BLaER1 (cell line): ENCODE data around the gene HJURP.
A peak's percentile ranks its signal among the peaks of the same experiment; 100 is the strongest.

Experiments used
- H3K27ac ChIP-seq: shearing (Covaris generic); formaldehyde crosslinking; 2 replicates; pipeline ENCODE4 v1.8.1; 2022
- H3K27me3 ChIP-seq: shearing (Covaris generic); formaldehyde crosslinking; 2 replicates; pipeline ENCODE4 v1.8.1; 2022
- H3K36me3 ChIP-seq: shearing (Covaris generic); formaldehyde crosslinking; 2 replicates; pipeline ENCODE4 v1.8.1; 2022
- H3K4me1 ChIP-seq: shearing (Covaris generic); formaldehyde crosslinking; 2 replicates; pipeline ENCODE4 v1.8.1; 2022
- H3K4me2 ChIP-seq: shearing (Covaris generic); formaldehyde crosslinking; 2 replicates; pipeline ENCODE4 v1.8.1; 2022
- H3K4me3 ChIP-seq: shearing (Covaris generic); formaldehyde crosslinking; 2 replicates; pipeline ENCODE4 v1.8.1; 2022
- H3K9ac ChIP-seq: shearing (Covaris generic); formaldehyde crosslinking; 2 replicates; pipeline ENCODE4 v1.8.1; 2022
- H3K9me3 ChIP-seq: shearing (Covaris generic); formaldehyde crosslinking; 2 replicates; pipeline ENCODE4 v1.8.1; 2022
- H4K20me1 ChIP-seq: shearing (Covaris generic); formaldehyde crosslinking; 2 replicates; pipeline ENCODE4 v1.8.1; 2022
- Cebpa-rat ChIP-seq: shearing (Covaris generic); IDR thresholded peaks from 2 replicates; pipeline ENCODE4 v1.8.1; 2022

Gene HJURP

DNA sequence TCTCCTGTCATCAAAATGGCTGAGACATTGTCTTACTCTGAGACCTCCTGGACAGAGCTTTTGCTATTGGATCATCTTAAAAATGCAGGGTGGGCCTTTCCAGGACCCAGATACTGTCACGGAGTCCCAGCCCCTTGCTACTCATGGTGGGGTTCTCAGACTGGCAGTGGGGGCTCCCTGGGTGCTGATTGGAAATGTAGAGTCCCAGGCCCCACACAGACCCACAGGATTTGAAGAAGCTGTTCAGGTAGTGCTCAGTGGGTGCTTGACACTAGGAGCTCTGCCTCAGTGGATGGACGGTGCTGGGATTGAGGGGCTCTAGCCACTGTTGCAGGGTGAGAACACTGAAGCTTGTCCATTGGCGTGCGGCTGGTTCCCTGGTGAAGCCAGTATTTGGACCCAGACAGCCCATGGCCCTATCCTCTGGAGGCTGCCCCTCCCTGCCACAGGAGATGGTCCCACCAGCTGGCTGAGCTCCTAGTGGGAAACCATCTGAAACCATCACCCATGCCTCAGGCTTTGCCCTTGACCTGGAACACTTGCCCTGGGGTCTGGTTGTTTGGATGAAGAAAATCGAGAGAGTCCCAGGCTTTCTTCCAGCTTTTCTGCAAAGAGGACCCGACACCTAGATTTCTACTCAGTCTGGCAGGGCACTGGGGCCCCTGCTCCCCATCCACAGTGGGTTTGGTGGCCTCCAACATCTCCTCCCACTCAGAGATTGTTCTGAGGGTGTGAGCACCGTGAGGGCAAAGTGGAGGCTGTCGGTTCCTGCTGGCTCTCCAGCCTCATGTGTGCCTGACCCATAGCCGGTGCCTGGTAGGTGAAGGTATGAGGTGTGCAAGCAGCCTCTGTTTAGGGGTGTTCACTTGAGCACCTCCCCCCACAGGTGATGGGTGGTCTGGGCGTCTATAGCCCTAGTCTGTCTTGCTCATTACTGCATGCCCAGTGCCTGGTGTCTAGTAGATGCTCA is 46.1 kb downstream of the HJURP start:
- H4K20me1 ChIP-seq = no peaks in the 10 kb centered on the region
- no peak overlapping the region for H3K4me2 ChIP-seq
- H3K4me3 ChIP-seq = no peak overlapping the region
- no peak overlapping the region for H3K27ac ChIP-seq
- H3K36me3 ChIP-seq = no peaks in the 10 kb centered on the region
- no peaks in the 10 kb centered on the region for H3K9me3 ChIP-seq
- H3K4me1 ChIP-seq = no peaks in the 10 kb centered on the region
- no peak for TF ChIP-seq Cebpa-rat
- H3K9ac ChIP-seq = no peak overlapping the region
- H3K27me3 ChIP-seq = no peaks in the 10 kb centered on the region

DNA sequence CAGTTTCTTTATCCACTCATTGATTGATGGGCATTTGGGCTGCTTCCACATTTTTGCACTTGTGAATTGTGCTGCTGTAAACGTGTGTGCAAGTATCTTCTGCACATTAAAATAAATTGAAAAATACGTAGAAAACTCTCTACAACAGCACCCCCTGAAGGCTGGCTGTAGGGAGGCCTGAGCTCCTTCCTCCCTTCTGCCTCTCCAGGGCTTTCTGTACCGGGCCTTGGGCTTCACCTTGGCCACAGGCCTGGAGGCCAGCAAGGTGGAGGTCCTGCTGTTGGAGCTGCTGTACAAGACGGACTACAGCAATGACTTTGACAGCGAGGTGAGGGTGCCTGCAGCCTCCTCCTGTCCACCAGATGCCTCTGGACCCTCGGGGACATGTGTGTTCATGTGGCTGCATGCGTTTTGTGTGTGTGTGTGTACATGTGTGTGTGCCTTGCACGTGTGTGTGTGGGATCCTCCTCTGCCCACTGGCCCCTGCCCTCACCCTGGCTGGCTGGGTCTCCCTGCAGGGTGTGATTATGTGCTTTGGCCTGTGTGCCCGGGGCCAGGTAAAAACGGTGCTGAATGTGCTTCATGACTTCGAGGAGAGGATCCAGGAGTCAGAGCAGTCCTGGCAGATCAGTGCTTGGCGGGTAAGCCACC is 47.0 kb downstream of the HJURP start:
- Histone ChIP-seq H3K27me3 (no peaks in the 10 kb centered on the region), H3K27ac (no peak overlapping the region), H3K4me1 (no peaks in the 10 kb centered on the region), H4K20me1 (no peaks in the 10 kb centered on the region), H3K4me3 (no peak overlapping the region), H3K36me3 (no peaks in the 10 kb centered on the region), H3K4me2 (no peak overlapping the region), H3K9me3 (no peaks in the 10 kb centered on the region), H3K9ac (no peak overlapping the region)
- no peak for TF ChIP-seq Cebpa-rat

DNA sequence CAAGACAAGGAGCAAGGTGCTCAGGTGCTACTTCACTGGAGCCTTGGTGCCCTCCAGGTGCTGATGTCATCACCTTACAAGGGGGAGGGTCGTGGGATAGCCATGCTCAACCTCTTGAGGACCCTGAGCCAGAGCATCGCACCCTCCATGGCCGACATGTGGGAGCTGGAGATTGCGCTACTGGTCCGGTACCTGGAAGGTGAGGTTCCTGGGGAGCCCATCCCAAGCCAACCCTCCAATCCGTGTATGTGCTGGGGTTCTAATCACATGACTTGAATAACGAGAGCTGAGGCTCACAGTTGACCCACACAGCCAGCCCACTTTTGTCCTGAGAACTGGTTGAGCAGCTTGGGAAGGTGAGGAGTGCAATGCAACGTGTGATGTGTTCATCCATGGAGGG is 50.3 kb downstream of the HJURP start:
- Histone ChIP-seq H3K36me3 (no peaks in the 10 kb centered on the region), H3K27ac (no peak overlapping the region), H3K9me3 (no peaks in the 10 kb centered on the region), H3K4me3 (no peak overlapping the region), H4K20me1 (no peaks in the 10 kb centered on the region), H3K4me1 (peaks cover 9% of the 10 kb centered on the region), H3K9ac (no peak overlapping the region), H3K4me2 (no peak overlapping the region), H3K27me3 (no peaks in the 10 kb centered on the region)
- TF ChIP-seq Cebpa-rat = no peak

DNA sequence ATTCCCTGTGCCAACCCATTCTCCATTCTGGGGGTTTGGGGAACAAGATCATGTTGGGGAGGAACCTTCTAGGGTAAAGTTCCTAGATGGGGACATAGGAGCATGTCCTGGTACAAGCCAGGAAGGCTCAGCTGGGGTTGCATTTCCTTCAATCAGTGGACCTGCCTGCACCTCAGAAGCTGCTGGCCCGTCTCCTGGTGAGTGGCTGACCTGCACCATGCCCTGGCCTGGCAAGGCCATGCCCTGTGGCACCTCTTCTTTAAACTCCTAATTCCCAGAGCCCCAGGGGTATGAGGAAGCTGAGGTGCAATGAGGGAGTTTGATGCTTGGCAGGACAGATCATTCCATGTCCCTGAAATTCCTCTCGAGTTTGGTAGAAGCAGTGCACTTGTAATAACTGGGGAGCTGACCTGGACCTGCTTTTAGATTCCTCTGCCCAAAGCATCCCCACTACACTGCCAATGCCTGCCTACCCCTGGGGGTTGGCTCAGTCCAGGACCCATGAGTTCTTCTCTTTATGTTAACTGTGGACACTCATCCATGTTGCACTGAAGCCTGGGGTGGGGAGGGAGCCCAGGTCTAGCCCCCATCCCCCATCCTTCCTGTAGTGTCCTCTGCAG is 50.9 kb downstream of the HJURP start:
- Histone ChIP-seq H3K9ac (no peak overlapping the region), H3K9me3 (no peaks in the 10 kb centered on the region), H3K36me3 (no peaks in the 10 kb centered on the region), H3K4me2 (no peak overlapping the region), H3K27me3 (no peaks in the 10 kb centered on the region), H3K27ac (no peak overlapping the region), H3K4me3 (no peak overlapping the region), H3K4me1 (peaks cover 9% of the 10 kb centered on the region), H4K20me1 (no peaks in the 10 kb centered on the region)
- no peak for TF ChIP-seq Cebpa-rat

DNA sequence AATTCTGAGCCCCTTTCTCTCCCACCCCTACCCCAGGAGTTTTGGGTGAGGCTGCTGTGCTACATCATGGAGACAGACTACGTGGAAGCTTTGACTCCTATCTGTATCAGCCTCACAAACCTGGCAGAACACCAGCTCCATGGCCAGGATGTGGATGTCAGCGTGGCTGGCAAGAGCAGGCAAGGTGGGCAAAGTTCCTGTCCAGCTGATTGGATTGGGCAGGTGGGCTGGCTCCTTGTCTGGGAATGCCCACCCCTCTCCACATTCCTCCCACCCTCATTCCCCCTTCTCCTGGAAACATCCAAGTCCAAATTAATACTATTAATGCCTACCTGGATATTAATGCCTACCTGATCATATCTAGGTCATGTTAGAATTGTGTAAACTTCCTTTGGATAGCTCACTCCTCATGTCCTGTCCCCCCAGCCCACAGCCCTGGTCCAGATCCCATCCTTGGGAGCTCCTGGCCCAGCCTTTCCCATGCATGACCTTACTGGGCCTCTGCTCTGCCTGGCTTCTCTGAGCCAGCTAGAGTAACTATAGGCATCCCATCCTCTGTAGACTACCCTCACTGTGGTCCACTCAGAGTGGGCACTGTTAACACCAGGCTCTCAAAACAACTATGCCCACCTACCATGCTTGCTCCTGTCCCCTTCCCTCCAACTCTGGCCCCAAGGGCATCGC is 52.1 kb downstream of the HJURP start:
- Histone ChIP-seq H3K27ac (no peak overlapping the region), H3K9ac (no peak overlapping the region), H4K20me1 (no peaks in the 10 kb centered on the region), H3K4me2 (no peak overlapping the region), H3K4me3 (no peak overlapping the region), H3K27me3 (no peaks in the 10 kb centered on the region), H3K4me1 (peaks cover 9% of the 10 kb centered on the region), H3K9me3 (no peaks in the 10 kb centered on the region), H3K36me3 (no peaks in the 10 kb centered on the region)
- TF ChIP-seq Cebpa-rat = no peak

DNA sequence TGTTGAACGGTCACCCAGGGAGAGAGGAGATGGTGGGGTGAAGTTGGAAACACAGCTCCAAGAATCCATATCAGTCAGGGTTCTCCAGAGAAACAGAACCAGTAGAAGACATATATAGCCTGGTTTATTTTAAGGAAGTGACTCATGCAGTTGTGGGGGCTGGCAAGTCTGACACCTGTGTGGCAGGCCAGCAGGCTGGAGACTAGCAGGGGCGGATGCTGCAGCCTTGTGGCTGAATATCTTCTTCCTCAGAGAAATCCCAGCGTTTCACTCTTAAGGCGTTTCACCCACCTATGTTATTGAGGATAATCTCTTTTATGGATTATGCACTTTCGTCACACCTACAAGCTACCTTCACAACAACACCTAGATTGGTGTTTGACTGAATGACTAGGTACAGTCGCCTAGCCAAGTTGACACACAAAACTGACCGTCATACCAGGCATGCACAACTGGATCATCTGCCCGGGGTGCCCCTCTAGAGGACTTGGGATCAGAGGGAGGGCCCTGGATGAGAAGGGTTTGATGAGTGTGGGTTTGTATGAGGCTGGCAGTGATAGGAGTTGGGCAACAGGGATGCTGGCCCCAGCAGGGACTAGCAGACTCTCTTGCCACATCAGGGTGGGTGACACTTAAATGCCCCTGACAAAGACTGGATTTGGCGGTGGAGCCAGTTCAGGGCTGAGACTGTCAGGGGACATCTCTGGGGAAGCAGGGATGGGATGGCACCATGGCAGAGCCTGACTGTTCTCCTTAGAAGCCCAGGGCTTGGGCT is 52.8 kb downstream of the HJURP start:
- Histone ChIP-seq H3K27ac (no peak overlapping the region), H3K27me3 (no peaks in the 10 kb centered on the region), H3K4me2 (peak overlapping the region; percentile 44), H3K36me3 (no peaks in the 10 kb centered on the region), H3K4me3 (no peak overlapping the region), H4K20me1 (no peaks in the 10 kb centered on the region), H3K9me3 (no peaks in the 10 kb centered on the region), H3K9ac (no peak overlapping the region), H3K4me1 (peaks cover 9% of the 10 kb centered on the region)
- no peak for TF ChIP-seq Cebpa-rat

DNA sequence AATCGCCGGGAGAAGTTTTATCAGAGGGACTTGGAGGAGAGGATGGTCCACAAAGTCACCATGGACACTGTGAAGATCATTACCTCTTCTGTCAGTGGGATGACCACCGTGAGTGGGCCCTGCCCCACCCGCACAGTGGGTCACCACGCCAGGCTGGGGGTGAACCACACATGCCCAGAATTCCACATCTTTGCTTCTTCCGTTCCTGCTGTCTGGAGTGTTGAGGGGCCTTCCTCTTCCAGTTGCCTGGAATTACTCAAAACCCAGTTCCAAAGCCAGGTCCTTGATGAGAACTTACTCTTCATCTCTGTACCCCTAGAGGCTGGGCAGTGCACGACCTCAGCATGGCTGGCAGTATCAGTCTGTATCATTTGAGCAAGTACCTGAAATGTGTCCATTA is 54.1 kb downstream of the HJURP start:
- peaks cover 9% of the 10 kb centered on the region for H3K4me1 ChIP-seq

DNA sequence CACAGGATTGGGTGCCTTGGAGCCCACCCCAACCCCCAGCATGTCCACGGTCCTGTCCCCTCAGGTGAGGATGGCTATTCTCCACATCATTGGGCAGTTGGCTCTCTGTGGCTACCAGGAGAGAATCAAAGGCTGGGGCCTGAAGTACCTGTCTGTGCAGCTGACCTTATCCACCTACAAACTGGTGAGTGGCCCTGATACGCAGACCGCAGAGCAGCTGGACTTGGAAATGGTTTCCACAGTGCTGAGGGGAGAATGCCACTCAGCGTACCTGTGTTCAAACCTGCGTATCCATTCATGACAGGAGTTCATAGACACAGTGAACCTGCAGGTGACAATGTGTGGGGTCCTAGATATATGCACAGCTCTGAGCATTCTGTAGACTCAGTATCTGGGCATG is 54.6 kb downstream of the HJURP start:
- Histone ChIP-seq H3K4me2 (no peak overlapping the region), H4K20me1 (no peaks in the 10 kb centered on the region), H3K9ac (no peak overlapping the region), H3K27ac (no peak overlapping the region), H3K36me3 (no peaks in the 10 kb centered on the region), H3K4me1 (peaks cover 9% of the 10 kb centered on the region), H3K9me3 (no peaks in the 10 kb centered on the region), H3K4me3 (no peak overlapping the region), H3K27me3 (no peaks in the 10 kb centered on the region)
- no peak for TF ChIP-seq Cebpa-rat

More for the DNA sequence above, 54.1 kb downstream of the HJURP start:
- no peak for TF ChIP-seq Cebpa-rat
- no peaks in the 10 kb centered on the region for H4K20me1 ChIP-seq
- H3K4me2 ChIP-seq = no peak overlapping the region
- H3K4me3 ChIP-seq = no peak overlapping the region
- H3K36me3 ChIP-seq = no peaks in the 10 kb centered on the region
- no peak overlapping the region for H3K27ac ChIP-seq
- H3K9ac ChIP-seq = no peak overlapping the region
- H3K9me3 ChIP-seq = no peaks in the 10 kb centered on the region
- H3K27me3 ChIP-seq = no peaks in the 10 kb centered on the region

DNA sequence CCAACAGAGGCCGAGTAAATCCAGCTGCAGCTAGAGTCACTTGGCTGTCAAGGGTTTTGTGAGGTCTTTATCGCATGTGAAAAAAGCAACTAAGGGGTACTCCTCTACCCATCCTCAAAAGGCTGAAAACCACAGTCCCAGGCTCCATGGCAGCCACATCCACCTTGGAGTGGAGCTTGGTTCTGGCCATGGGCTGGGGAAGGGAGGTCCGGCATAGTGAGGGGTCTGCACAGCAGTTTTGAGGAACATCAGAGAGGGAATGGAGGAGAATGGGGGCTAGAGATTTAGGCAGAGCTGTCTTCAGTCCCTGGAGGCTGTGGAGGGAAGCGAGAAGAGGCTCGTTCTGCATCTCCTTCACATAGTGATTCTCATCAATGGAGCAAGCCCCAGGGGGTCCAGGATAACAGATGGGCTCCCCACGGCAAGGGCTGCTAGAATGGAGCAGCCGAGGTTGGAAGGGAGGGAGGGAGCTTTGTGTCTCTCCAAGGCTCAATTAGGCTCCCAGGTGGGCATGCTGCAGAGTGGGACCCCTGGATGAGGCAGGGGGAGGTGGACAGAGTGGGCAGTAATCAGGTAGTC is 55.2 kb downstream of the HJURP start:
- H3K9me3 ChIP-seq = no peaks in the 10 kb centered on the region
- no peak overlapping the region for H3K9ac ChIP-seq
- H4K20me1 ChIP-seq = no peaks in the 10 kb centered on the region
- no peaks in the 10 kb centered on the region for H3K36me3 ChIP-seq
- no peak overlapping the region for H3K4me3 ChIP-seq
- TF ChIP-seq Cebpa-rat = no peak
- no peak overlapping the region for H3K4me2 ChIP-seq
- no peak overlapping the region for H3K27ac ChIP-seq
- H3K27me3 ChIP-seq = no peaks in the 10 kb centered on the region
- H3K4me1 ChIP-seq = peaks cover 9% of the 10 kb centered on the region
